ENCODE measurements around the gene PTPRM. TPM values are rescaled to one million over a fixed set of nuclear protein-coding genes. Genes with fewer than 3 reads are reported as not detected.

PTPRM gene
- total RNA-seq, 1 experiment from 2014 or later, result 6.2 TPM

- no peak overlapping the region for H3K4ac ChIP-seq (ENCODE audit: low read depth, low read length)
- no peaks in the 10 kb centered on the region for H3K9me3 ChIP-seq (ENCODE audit: control insufficient read depth, low read depth, low read length)
- no peak overlapping the region for H4K91ac ChIP-seq (ENCODE audit: insufficient read length, low read depth, low read length)
- no peak overlapping the region for H3K9ac ChIP-seq (ENCODE audit: extremely low read depth, insufficient read length, low read length)
- Mint-ChIP-seq H3K4me3 (no peak overlapping the region), H3K27me3 (ENCODE audit: low read depth) (no peaks in the 10 kb centered on the region; the same call in 1 of the 2 replicates), H3K9me3 (no peaks in the 10 kb centered on the region), H3K4me1 (peaks cover 16 to 27% of the 10 kb centered on the region in 2 experiments), H3K36me3 (ENCODE audit: insufficient read depth in 1 of 3, low read depth in 3 of 3) (no peaks in the 10 kb centered on the region), H3K27ac (no peak overlapping the region)
- no peak overlapping the region for H3K14ac ChIP-seq (ENCODE audit: insufficient read depth, low read length)
- no peak for DNase-seq
- H4K5ac ChIP-seq (ENCODE audit: insufficient read length, low read depth, low read length), result no peak overlapping the region
- no peak overlapping the region for H3K27ac ChIP-seq (ENCODE audit: insufficient read length, low read depth, low read length)
- no peaks in the 10 kb centered on the region for H3K79me2 ChIP-seq (ENCODE audit: insufficient read depth, low read length)
- no peak overlapping the region for H2BK15ac ChIP-seq (ENCODE audit: low read depth, low read length)
- no peak overlapping the region for H2BK12ac ChIP-seq (ENCODE audit: insufficient read length, low read depth, low read length)
- H3K4me1 ChIP-seq (ENCODE audit: insufficient read depth, low read length), result no peaks in the 10 kb centered on the region; the same call in 1 of the 2 replicates
- no peaks in the 10 kb centered on the region for H3K23me2 ChIP-seq (ENCODE audit: insufficient read length, low read depth, low read length, poor library complexity, severe bottlenecking)
- no peaks in the 10 kb centered on the region for H4K20me1 ChIP-seq (ENCODE audit: control insufficient read depth, insufficient read depth, insufficient read length)
- no peak overlapping the region for H2BK120ac ChIP-seq (ENCODE audit: low read depth, low read length, poor library complexity, severe bottlenecking)
- H4K8ac ChIP-seq (replicated peaks; ENCODE audit: insufficient read length, low read depth, low read length), result no peak overlapping the region
- H2AFZ ChIP-seq (ENCODE audit: low read length), result no peak overlapping the region
- TF ChIP-seq CTCF (conservative IDR thresholded peaks at IDR 0.05), result no peak
- H3K27me3 ChIP-seq (ENCODE audit: insufficient read depth, low read length), result no peaks in the 10 kb centered on the region
- H3T11ph ChIP-seq (ENCODE audit: low read length), result no peak overlapping the region
- no peak overlapping the region for H2BK5ac ChIP-seq (ENCODE audit: insufficient read length, low read length)
- H3K56ac ChIP-seq (ENCODE audit: insufficient read length, low read depth, low read length), result no peak overlapping the region
- H3K23ac ChIP-seq (ENCODE audit: insufficient read length, low read depth, low read length), result no peak overlapping the region
- no peak overlapping the region for H3K4me2 ChIP-seq (ENCODE audit: insufficient read depth, insufficient read length, low read length)
- no peak overlapping the region for H3K18ac ChIP-seq (ENCODE audit: insufficient read length, low read depth, low read length)
- H3K79me1 ChIP-seq (ENCODE audit: insufficient read depth, low read depth, low read length, poor library complexity, severe bottlenecking), result no peaks in the 10 kb centered on the region
- H2AK5ac ChIP-seq (ENCODE audit: insufficient read length, low read length), result no peak overlapping the region
- WGBS (ENCODE audit: extremely low coverage, insufficient read length, low lambda C conversion rate), result no CpG with 5 or more reads among the region's 5 CpGs
- no peak overlapping the region for H2BK20ac ChIP-seq (ENCODE audit: low read depth, low read length, poor library complexity, severe bottlenecking)
Measured at GRCh38 chr18:7900091-7900490, 333.0 kb downstream of the PTPRM start.
